UCSD-AML1 (cell line): ENCODE results near the gene CD34.
"Not testable (repeated sequence)": the region's sequence is repeated elsewhere in the genome, so short reads cannot be mapped to it uniquely, and the experiment has no call there.

Experiments
- DNase-seq: peaks from one replicate; lab custom pipeline; 2025; ENCODE audit not compliant: unreplicated experiment; lab: John Stamatoyannopoulos, UW

The CD34 gene, protein sequence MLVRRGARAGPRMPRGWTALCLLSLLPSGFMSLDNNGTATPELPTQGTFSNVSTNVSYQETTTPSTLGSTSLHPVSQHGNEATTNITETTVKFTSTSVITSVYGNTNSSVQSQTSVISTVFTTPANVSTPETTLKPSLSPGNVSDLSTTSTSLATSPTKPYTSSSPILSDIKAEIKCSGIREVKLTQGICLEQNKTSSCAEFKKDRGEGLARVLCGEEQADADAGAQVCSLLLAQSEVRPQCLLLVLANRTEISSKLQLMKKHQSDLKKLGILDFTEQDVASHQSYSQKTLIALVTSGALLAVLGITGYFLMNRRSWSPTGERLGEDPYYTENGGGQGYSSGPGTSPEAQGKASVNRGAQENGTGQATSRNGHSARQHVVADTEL

DNA sequence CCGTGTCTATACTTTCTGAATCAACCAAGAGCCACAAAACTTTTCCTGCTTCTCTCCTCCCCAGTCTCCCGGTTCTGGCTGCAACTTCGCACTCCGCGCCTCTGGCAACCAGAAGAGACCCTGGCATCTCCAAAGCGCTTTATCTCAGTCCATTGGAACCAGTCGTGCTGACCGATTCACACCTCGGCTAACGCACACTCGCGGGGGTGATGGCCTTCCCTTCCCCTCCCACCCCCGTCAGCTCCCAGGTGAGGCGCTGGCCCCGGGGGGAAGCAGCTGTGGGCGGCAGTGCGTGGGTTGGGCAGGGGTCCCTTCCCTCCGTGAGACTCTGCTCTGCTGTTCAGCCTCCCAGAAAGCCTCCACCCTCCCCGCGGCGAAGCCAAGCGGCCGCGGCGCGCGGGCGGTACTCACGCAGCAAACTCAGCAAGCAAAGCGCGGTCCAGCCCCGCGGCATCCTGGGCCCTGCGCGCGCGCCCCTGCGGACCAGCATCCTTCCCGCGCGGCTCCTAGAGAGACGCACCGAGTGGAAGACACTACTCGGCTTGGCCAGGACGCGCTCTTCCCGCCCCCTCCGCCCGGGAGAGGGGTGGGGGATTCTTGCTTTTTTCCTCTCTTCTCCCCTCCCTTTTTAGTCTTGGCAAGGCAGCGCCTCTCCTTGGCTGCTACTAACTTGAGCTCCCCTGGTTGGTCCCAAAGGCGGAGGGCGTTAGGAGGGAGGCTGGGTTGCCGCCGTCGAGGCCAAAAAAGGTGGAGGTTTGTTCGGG, at the start of gene CD34:
TSS of gene CD34 (minus strand) at position 535 of the 764 bp plus-strand sequence. CDS start at position 490, 45 bp downstream.
- peak; percentile 78 for DNase-seq

DNA sequence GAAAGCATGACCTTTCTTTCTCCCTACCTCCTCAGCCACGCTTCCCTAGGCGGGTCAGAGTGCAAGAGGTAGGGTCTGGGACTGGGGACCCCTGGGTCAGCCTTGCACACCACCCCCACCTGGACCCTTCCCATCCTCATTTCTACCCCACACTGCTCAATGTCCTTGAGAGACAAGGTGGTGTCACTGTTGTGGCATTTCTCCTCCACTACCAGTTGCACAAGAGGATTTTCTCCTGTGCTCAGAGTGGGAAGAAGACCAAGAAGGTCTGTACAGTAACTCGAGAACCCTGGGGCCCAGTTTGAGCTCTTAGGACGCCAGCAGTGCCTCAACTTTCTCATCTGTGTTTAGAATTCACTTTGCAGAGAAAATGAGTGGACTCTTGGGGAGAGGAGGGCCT, 49.4 kb upstream of the CD34 start:
- DNase-seq = no peak

DNA sequence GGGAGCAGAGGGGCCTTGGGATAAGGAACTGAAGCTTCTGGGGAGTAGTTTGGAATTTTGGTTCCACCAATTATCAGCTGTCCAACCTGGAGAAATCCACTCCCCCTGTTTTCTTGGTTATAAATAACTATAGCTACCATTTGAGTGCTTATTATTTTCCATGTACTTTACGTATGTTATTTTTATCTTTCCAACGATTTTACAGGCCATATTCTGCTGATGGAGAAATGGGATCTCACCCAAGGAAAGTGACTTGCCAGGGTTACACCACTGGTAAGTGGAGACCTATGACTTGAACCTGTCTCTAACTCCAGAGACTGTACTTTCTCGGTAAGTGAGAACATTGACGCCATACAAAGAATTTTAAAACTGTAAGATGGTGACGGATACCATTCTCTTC, 49.0 kb upstream of the CD34 start:
- no peak for DNase-seq

DNA sequence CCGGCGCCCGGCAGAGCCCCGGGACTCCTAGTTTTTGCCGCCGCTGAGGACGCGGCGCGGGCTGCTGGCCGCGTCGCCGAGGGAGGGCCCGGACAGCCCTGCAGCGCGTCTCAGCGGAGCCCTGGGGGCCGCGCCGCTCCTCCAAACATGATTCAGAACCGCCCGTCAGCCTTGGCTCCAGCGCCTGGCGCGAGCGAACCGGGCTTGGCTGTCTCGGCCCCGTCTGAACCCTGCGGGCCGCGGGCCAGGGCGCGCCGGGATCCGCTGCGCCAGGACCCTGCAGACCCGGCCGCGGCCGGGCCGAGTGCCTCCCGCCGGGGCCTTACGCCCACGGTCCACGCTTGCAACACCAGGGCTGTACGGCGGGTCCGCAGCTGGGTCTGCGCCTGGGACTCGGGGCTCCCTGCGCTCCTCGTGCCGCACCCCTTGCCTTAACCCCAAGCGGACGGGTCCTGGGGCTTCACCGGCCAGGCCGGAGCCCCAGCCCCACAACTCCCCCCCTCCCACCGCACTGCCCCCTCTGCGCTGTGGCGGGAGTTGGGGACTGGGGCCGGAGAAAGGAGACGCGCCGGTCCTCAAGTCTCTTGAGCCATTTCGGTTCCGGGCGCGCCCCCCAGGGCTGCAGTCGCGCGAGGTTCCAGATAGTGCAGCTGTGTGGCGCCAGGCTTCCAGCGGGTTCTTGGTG, 48.4 kb upstream of the CD34 start:
- DNase-seq = no peak

DNA sequence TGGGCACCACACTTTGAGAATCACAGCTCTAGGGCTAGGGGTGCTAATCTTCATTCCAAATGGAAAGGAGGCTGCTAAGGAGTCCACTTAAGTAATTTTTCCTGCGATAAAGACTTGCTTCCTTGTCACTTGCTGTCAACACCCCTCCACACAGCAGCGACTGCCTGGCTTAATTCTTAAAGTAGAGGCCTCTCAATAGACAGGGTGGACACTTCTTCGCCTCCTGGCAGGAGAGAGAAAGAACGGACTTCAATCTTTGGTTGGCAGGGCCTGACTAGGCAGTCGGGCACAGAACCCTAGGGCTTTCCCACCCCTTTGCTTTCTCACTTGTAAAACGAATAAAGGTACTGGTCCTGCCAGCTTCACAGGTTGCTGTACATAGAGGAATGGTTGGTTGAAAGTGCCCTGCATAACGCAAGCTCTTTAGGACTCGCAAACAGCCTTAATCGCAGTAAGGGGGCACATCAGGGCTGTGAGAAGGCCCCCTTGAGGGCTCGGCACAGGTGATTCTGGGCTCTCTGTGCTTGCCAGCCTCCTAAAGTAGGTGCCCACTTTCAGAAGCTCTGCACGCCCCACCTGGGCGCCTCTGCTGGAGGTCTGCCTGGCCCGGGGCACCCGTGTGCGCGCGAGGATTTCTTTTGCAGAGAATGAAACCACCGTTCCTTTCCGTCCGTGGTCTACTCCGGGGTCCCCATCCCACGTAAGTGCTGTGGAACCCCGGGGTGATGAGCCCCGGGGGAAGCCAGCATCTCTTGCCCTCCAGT, 47.6 kb upstream of the CD34 start:
- DNase-seq = no peak

DNA sequence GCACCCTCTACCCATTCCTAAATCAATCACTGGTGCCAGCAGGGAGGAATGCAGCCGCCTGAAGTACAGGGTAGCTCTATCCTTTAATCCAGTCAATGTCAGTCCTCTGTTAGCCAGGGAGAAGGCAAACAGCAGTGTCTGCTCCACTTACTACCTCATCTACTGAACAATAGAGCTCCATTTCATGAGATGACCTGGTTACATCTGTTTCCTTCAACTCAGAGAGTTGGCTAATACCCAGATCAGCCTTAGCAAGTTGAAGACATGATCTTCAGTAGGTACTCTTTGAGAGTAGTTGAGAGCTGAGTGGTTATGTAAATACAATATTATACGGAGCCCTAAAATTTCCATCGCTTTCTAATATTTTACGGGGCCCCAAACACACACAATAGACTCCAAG, 46.1 kb upstream of the CD34 start:
- no peak for DNase-seq

DNA sequence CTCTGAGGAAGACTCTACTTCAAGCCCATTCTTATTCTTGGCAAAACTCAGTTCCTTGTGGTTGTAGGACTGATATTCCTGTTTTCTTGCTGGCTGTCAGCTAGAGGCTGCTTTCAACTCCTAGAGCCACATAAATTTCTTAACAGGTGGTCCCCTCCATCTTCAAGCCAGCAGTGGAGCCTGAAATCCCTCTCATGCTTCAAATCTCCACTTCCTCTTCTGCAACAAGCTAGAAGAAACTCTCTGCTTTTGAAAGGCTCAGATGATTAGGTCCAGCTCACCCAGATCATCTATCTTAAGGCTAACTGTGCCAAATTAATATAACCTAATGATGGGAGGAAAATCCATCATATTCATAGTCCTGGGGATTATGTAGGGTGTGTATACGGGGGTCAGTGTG, 43.2 kb upstream of the CD34 start:
- DNase-seq = no peak

DNA sequence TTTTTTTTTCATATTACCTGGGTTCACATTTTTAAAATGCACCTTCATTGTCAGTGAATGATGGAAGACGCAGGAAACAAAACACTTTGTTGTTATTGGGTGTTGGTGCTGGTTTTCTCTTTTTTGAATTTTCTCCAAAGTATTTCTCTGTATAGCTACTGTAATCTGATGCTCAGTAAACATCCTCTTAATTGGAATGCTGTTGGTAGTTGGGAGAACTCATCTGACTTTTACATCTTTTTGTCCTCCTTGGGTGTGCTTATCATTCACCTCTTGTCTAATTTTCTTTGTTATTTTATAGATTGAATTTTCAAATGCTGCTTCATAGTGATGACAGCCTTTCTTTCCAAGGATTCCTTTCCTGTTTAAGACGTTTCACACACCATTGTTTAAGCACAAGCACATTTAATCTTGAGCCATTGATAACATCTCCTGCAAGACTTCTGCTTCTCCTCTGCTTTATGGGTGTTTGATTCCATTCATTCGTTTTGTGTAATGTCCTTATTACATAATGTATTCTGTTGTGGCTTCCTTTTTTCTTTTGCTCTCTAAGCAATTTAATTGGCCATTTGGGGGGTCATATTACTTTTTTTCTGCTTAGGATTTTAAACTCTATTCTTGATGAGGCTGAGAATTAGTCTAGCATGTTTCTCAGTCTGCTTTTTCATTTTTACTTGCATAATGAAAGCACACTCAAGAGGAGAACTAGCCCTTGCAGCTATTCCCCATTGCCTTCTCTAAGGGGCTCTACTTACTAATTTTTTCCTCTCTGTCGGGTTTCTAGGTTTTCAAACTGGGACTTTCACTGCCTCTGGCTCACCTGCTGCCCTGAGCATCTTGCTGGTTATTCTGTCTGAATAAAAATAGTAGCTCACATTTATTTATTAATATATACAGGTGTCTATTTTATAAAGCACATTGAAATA, 42.0 kb upstream of the CD34 start:
- no peak for DNase-seq

DNA sequence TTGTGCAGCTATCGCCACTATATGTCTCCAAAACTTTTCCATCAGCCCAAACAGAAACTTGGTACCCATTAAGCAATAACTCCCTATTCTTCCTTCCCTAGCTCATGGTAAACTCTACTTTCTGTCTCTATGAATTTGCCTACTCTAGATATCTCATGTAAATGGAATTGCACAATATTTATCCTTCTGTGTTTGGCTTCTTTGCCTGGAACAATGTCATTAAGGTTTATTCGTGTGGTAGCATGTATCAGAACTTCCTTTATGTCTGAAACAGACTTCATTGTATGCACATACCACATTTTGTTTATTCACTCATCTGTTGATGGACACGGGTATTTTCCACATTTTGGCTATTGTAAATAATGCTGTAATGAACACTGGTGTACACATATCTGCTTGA, 40.7 kb upstream of the CD34 start:
- DNase-seq = no peak

DNA sequence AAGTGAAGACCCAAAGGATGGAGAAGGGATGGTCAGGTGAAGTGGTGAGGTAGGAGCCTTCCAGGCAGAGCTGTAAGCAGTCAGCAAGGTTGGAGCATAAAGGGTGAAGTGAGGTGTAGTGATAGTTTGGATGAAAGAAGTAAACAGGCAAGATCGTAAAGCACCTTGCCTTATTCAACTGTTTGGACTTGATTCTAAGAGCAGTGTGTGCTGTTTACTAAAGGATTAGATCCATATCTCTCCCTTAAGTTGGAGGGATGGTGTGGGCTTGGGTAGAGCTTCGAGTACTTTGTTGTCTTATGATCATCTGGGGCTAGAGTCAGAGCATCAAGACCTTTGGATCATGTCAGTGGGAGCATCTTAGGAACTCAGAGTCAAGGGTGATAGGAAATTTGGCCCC, 39.8 kb upstream of the CD34 start:
- DNase-seq = no peak

DNA sequence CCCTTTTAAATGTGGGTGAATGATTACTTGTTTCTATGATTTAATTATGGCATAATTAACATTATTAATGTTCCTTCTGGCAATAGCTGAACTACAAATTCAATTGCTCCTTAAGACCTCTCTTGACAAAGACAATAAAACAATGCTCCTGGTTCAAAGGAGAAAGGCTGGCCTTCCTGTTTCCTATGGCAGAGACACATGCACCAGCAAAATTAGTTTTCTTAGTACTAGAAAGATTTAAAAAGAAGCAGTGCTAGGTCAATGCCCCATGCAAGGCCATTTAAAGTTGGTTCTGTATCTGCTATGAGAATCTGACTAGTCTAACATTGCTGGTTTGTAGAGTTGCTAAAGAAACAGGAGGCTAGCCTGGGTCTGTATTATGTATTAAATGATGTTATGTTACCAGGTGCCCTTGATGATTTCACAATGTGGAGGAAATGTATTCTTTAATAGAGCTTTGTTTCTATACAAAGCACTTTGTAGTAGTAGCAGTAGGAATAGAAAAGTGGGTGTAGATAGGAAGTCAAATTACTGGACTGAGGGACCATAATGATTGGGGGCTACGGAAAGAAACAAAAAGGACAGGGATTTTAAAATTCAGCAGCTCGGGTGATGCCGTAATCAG, 38.8 kb upstream of the CD34 start:
- DNase-seq = no peak

DNA sequence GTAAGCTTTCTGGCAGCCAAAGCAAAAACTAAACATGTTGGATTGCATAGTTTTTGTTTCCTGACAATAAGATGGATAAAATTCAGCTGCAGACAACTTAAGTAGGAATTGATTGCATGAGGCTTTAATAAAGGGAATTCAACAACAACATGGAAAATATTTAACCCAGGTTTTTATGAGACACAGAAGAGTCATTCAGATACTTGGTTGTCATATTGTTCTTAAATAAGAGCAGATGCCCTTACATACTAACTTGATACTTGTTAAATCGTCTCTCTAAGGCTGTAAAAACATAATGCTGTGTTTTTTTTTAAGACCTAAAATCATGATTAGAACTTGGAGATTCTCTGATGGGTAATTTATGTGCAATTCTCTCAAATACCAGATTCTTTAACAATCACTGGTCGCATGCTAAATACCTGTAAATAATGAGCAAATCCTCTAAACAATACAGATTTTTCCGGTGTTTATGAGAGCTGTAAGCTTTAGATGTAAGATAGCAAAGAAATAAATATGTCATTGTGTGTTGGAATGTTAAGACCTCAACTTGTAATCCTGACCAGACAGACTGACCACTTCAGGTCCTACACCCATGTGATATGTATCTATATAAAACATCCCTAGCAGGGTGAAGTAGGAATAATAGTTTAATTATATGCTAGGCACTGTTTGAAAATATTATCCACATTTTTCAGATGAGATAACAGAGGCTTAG, 37.8 kb upstream of the CD34 start:
- DNase-seq = no peak

DNA sequence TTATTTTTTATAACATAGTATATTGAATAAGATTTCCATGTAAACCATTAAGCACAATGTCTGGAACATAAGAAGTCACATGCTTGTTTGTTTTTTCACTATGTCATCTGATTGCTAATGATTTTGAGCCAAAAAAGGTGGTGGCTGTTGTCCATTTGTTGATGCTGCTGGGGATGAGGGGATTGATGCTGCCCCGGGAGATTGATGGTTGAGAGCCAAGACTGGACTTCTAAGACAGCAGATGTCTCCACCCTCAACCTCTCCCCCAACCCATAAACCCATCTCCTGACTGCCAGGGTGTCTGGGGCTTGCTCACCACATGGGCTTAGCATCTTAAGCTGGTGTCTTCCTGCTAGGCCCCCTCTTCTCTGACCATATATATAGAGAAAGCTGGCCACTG, 35.8 kb upstream of the CD34 start:
- no peak for DNase-seq

DNA sequence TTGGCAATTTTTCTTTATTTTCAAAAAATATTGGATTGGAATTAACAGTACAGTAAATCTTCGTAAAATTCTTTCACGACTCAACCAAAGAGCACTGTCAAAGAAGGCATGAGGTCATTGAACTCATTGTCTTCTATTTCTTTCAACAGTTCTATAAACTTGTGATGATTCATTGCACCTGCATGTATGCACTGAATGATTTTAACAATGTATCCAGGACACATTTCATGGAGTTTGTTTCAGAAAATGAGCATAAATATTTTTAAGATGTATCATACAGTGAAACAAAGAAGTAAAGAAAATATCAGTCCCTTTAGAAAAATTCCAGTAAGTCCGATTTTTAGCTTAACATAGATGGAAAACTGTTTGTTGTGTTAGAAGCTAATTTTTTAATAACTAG, 33.6 kb upstream of the CD34 start:
- no peak for DNase-seq

DNA sequence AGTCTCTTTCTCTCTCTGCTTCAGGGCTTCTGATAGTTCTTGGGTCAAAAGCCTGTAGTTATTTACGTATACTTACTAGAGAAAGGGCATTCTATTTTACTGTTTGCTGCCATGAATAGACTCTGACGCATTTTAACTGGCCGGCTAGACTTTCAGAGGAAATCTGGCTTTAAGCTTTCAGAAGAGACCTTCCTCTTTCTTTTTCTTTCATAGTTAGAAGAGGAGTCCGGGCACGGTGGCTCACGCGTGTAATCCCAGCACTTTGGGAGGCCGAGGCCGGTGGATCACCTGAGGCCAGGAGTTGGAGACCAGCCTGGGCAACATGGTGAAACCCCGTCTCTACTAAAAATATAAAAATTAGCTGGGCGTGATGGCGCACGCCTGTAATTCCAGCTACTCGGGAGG, 31.4 kb upstream of the CD34 start:
- not testable (repeated sequence) for DNase-seq

DNA sequence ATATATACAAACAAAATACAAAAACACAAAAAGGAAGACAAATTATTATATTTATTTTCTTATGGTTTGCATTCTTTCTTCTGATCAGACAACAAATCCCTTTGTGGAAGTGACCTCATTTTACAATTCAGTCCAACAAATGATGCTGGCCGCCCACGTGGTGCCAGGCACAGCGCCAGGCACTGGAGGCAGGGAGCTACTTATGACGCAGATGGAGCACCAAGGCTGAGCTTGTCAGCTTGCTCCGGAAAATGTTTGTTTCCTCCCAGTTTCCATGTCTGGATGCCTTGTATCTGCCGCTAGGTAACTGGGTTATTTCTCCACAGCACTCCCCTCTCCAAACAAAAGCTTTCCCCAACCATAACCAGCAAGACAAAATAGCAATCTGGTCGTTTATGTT, 30.7 kb upstream of the CD34 start:
- DNase-seq = peak; percentile 52

DNA sequence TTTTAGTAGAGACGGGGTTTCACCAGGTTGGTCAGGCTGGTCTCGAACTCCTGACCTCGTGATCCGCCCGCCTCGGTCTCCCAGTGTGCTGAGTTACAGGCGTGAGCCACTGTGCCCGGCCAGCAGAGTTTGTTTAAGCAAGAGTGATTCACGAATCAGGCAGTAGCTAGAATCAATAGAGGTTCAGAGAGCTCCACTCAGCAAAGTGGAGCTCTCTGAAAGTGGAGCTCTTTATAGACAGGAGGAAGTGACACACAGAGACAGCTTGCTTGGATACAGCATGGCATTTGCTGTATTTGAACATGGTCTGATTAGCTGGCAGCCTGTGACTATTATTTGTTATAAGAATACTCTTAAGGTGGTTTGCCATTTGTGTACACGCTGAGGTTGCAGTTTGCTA, 27.1 kb upstream of the CD34 start:
- DNase-seq = no peak

DNA sequence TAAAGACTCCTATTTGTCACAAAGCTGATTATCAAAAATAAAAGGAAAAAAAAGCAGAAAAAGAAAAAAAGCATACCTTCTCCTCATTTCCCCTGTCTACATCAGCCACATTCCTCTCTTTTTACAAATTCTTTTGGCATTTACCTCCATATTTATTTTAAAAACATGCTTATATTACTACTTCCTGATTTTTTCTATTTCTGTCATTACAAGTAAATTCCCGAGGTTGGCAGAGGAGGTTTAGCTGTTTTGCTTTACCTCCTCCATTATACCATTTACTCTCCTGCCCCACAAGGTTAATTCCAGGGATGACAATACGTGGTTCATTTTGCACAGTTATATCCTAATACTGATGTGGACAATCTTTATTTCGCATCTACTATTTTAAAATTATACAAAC, 26.3 kb upstream of the CD34 start:
- DNase-seq = no peak

DNA sequence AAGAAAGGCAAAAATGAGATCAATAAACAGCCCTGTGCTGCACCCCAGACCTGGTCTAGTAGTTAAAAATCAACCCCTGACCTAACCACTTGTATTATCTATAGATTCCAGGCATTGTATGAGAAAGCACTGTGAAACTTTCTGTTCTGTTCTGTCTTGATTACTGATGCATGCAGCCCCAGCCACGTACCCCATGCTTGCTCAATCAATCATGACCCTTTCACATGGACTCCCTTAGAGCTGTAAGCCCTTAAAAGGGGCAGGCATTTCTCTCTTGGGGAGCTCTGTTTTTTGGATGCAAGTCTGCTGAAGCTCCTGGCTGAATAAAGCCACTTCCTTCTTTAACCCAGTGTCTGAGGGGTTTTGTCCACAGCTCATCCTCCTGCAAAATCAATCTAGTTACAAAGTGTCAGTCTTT, 24.2 kb upstream of the CD34 start:
- DNase-seq = no peak
